GM12865 (cell line): ENCODE measurements around the gene SUDS3.

Experiments
- DNase-seq: peaks from one replicate; pipeline ENCODE4 v3.0.0; 2010; ENCODE audit warnings: low read depth
- H3K4me3 ChIP-seq: 2 replicates; pipeline ENCODE4 v1.5.1; 2011; ENCODE audit warnings: mild to moderate bottlenecking, low read depth, low read length, control low read depth
- TF ChIP-seq, protein P1 (sequence below): IDR thresholded peaks from 2 replicates; pipeline ENCODE4 v1.5.1; 2011; ENCODE audit warnings: low read length, control low read depth, low read depth, inconsistent platforms; ENCODE audit not compliant: insufficient read depth; ENCODE audit errors: missing control alignments

The SUDS3 gene

DNA sequence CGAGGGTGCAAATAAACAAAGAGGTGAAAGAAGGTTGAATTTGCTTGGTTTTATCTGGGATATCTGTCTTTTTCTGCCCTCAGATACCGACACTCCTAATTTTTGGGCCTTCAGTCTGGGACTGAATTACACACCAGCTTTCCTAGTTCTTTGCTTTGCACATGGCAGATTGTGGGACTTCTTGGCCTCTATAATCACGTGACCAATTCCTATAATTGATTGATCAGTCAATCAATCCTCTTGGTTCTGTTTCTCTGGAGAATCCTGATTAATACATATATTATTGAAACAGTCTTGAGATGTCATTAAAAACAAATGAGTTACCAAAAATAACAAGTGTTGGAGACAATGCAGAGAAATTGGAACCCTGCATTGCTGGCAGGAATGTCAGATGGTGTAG is 62.7 kb downstream of the SUDS3 start:
- DNase-seq = no peak
- TF ChIP-seq, protein P1, sequence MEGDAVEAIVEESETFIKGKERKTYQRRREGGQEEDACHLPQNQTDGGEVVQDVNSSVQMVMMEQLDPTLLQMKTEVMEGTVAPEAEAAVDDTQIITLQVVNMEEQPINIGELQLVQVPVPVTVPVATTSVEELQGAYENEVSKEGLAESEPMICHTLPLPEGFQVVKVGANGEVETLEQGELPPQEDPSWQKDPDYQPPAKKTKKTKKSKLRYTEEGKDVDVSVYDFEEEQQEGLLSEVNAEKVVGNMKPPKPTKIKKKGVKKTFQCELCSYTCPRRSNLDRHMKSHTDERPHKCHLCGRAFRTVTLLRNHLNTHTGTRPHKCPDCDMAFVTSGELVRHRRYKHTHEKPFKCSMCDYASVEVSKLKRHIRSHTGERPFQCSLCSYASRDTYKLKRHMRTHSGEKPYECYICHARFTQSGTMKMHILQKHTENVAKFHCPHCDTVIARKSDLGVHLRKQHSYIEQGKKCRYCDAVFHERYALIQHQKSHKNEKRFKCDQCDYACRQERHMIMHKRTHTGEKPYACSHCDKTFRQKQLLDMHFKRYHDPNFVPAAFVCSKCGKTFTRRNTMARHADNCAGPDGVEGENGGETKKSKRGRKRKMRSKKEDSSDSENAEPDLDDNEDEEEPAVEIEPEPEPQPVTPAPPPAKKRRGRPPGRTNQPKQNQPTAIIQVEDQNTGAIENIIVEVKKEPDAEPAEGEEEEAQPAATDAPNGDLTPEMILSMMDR = no peak
- H3K4me3 ChIP-seq = no peak overlapping the region

DNA sequence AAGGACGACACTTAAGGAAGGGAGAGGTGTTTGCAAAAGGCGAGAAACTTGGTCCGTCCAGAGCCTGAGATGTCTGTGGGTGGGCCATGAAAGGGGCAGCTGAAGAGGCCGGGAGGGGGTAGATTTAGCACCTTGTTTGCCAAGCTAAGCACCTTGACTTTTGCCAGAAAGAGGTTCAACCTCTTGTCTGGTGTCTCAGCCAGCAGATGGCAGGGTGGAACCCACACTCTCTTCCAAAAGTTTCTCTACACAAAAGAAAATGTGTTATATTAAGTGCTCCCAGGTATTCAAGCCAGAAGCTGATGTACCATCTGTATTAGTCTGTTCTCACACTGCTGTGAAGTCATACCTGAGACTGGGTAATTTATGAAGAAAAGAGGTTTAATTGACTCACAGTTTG is 69.9 kb downstream of the SUDS3 start:
- TF ChIP-seq, protein P1 = no peak
- H3K4me3 ChIP-seq = no peak overlapping the region
- no peak for DNase-seq

DNA sequence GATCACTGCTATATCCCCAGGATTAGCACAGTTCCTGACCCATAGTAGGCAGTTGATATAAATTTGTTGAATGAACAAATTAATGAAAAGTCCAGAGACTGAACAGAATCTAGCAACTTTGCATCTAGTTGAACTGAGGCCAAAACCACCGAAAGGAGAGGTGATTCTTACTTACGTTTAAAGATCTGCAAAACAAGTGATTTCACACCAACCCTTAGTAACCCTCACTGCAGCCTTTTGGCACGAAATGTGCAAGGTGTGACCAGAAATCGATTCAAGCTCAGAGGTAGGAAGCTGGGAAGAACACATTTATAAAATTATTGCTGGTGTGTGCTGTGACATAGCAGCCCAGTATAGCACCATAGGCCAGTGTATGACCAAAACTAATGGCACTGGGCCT is 70.8 kb downstream of the SUDS3 start:
- no peak overlapping the region for H3K4me3 ChIP-seq
- DNase-seq = peak; percentile 6
- TF ChIP-seq, protein P1 = no peak

DNA sequence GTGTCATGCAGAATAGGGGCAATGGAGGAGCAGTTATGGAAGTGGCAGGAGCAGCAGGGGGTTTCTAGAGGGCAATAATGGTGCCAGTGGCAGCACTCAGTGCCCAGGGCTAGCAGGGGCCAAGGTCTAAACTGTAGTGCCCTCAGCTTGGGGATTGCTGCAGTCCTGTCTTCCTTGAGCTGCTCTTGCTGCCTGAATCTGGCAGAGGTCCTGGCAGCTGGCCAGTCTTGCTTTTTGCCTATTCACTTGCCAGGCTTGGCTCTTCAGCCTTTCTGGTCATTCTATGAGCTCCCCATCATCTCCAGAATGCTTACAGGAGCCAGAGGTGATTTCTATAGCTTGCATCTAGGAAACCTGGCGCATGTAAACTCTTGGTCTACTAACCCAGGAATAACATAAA is 72.0 kb downstream of the SUDS3 start:
- TF ChIP-seq, protein P1 = no peak
- no peak overlapping the region for H3K4me3 ChIP-seq
- no peak for DNase-seq

DNA sequence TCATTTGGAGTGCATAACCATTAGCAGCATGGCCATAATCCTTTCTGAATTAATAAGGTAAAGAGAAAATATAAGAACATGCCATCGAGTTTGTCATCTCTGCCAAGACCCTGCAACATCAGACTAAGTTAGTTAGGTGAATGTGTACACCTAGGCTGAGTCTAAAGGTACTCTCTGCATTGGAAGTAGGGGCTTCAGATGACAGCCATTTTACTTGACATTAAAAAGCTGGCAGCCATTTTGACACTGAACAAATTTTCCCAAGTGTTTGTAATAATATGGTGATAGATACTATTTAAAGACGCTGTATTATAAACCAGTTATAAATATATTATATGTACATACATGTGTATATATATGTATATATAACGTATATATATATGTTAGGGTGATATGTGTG is 79.0 kb downstream of the SUDS3 start:
- DNase-seq = no peak
- H3K4me3 ChIP-seq = no peak overlapping the region
- TF ChIP-seq, protein P1 = no peak

DNA sequence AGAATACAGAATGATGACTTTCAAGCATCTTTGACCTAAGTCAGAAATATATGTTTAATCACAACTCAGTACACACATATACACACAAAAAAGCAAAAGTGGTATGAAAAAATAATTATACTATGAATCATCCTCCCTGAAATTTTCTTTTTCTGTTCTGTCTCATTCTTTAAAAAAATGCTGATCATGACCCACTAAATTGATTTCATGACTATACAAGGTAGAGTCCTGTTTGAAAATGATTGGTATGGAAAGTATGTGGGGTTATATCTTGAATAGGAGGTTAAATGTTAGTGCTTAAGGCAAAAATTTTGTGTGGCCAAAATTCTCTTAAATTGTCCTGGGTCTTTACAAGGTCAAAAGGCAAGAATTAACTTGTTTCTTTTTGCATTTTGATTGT is 80.4 kb downstream of the SUDS3 start:
- DNase-seq = no peak
- TF ChIP-seq, protein P1 = no peak
- no peak overlapping the region for H3K4me3 ChIP-seq

DNA sequence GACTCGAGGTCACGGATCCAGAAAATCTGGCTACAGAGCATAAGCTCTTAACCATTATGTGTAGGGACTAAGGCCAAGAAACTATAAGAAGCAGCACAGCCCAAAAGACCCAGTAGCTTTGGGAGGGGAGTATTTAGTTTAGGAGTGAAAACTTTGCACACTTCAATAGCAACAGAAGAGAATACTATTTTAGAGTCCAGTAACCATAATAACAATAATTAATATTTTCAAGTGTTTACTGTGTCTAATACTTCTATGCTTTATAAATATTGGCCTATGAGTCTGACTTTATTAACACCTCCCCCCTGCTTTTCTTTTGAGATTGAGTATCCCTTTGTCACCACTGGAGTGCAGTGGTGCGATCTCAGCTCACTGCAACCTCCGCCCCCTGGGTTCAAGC is 82.8 kb downstream of the SUDS3 start:
- TF ChIP-seq, protein P1 = no peak
- H3K4me3 ChIP-seq = no peak overlapping the region
- DNase-seq = no peak
